Esophagus squamous epithelium (tissue), 4 donors: ENCODE data around the gene CIZ1.

Experiments
- POLR2A ChIP-seq, 4 donors: fragments of 450-650 bp; IDR thresholded peaks; one replicate each; pipeline ENCODE4 v1.6.1; 2017; ENCODE audit warnings: antibody characterized with exemption in 4 of 4, mild to moderate bottlenecking in 4 of 4, moderate library complexity in 3 of 4
- TF ChIP-seq, protein P1 (sequence below), 6 experiments: fragments of 450-650 bp in 4 of 6; fragments of 200-600 bp in 2 of 6; sonication (generic) in 2 of 6; IDR thresholded peaks; one replicate each; pipeline ENCODE4 v1.5.1; 2016 to 2019; ENCODE audit warnings: antibody characterized with exemption in 6 of 6, mild to moderate bottlenecking in 4 of 6, moderate library complexity in 4 of 6

DNA sequence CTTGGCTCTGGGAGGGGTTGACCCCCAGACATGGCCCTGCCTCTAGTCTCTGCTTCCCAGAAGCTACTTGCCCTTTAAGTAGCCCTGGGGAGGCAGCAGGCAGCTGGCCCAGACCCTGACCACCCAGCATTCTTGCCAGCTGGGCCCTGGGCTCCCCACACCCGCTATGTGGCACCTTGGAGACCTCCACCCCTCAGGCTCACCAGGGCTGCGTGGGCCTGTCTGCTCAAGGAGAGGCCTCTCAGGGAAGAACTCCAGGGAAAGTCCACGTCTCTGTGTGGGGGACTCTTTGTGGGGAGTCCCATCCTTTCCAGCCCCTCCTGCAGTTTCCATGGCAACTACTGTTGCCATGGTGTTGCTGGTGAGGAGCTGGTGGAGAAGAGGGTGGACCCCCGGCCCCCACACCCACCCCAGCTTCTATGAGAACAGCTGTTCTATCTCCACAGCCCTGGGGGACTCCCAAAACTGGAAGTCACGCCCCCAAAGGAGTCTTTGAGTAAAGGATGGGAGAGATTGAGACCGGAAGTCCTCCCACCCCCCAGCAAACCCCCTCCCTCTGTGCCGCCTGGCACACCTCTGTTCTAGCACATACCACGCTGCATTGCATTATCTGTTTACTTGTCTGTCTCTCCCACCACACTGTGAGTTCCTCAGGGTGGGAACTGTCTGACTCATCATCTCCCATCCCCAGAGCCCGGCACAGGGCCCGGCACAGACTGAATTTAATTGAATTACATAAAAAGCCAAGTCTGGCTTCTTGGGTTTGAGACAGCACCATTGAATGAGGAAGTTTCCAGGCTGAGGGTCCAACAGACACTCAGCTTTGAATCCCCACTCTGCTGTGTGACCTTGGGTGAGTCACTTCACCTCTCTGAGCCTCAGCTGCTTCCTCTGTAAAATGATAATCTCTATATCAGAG is 24.4 kb upstream of the CIZ1 start:
- no peak for TF ChIP-seq POLR2A (IDR thresholded peaks at IDR 0.05)
- TF ChIP-seq, protein P1, sequence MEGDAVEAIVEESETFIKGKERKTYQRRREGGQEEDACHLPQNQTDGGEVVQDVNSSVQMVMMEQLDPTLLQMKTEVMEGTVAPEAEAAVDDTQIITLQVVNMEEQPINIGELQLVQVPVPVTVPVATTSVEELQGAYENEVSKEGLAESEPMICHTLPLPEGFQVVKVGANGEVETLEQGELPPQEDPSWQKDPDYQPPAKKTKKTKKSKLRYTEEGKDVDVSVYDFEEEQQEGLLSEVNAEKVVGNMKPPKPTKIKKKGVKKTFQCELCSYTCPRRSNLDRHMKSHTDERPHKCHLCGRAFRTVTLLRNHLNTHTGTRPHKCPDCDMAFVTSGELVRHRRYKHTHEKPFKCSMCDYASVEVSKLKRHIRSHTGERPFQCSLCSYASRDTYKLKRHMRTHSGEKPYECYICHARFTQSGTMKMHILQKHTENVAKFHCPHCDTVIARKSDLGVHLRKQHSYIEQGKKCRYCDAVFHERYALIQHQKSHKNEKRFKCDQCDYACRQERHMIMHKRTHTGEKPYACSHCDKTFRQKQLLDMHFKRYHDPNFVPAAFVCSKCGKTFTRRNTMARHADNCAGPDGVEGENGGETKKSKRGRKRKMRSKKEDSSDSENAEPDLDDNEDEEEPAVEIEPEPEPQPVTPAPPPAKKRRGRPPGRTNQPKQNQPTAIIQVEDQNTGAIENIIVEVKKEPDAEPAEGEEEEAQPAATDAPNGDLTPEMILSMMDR (IDR thresholded peaks at IDR 0.05), result no peak
